DND-41 (cell line): ENCODE measurements around the gene VWA8.

Experiments
- ATAC-seq: fragments of 200-7000 bp; cut with Tn5 transposase; 3 replicates; pipeline ENCODE4 v1.9.1; 2021; ENCODE audit warnings: low read depth; ENCODE audit not compliant: insufficient read depth
- DNase-seq: peaks from one replicate; pipeline ENCODE4 v3.0.0-alpha.2; 2020
- H2AFZ ChIP-seq: 2 replicates; pipeline ENCODE4 v1.6.0; 2012; ENCODE audit warnings: low read depth, low read length
- H3K27ac ChIP-seq: 2 replicates; pipeline ENCODE4 v1.5.1; 2012; ENCODE audit warnings: low read length, inconsistent platforms
- H3K27me3 ChIP-seq: fragments of 200-600 bp; sonication (generic); 2 replicates; pipeline ENCODE4 v1.6.0; 2012; ENCODE audit warnings: low read length, mild to moderate bottlenecking, inconsistent platforms; ENCODE audit not compliant: insufficient read depth, poor library complexity
- H3K36me3 ChIP-seq: 2 replicates; pipeline ENCODE4 v1.5.1; 2012; ENCODE audit warnings: low read length, inconsistent platforms; ENCODE audit not compliant: insufficient read depth
- H3K4me1 ChIP-seq: 2 replicates; pipeline ENCODE4 v1.5.1; 2012; ENCODE audit warnings: mild to moderate bottlenecking, low read length; ENCODE audit not compliant: insufficient read depth
- H3K4me2 ChIP-seq: 2 replicates; pipeline ENCODE4 v1.6.0; 2012; ENCODE audit warnings: mild to moderate bottlenecking, moderate library complexity, low read length, inconsistent platforms; ENCODE audit not compliant: insufficient read depth
- H3K4me3 ChIP-seq, 2 experiments: fragments of 200-600 bp in 1 of 2; shearing (Covaris generic) in 1 of 2; 2 replicates each; pipeline ENCODE4 v1.5.1; 2012 to 2016; ENCODE audit warnings: inconsistent platforms in 2 of 2, low read length in 2 of 2, mild to moderate bottlenecking in 2 of 2, low read depth in 1 of 2, moderate library complexity in 1 of 2
- H3K79me2 ChIP-seq: 2 replicates; pipeline ENCODE4 v1.6.0; 2012; ENCODE audit warnings: low read length, inconsistent platforms; ENCODE audit not compliant: insufficient read depth
- H3K9ac ChIP-seq: 2 replicates; pipeline ENCODE4 v1.6.0; 2012; ENCODE audit warnings: low read depth, mild to moderate bottlenecking, inconsistent platforms, low read length, moderate library complexity
- H3K9me3 ChIP-seq: 2 replicates; pipeline ENCODE4 v1.5.1; 2012; ENCODE audit warnings: low read length, moderate library complexity, mild to moderate bottlenecking, inconsistent platforms; ENCODE audit not compliant: insufficient read depth, severe bottlenecking
- H4K20me1 ChIP-seq: 2 replicates; pipeline ENCODE4 v1.6.0; 2012; ENCODE audit warnings: low read length; ENCODE audit not compliant: insufficient read depth
- EZH2 ChIP-seq: IDR thresholded peaks from 3 replicates; pipeline ENCODE4 v1.6.1; 2012; ENCODE audit warnings: borderline replicate concordance, low read depth, mild to moderate bottlenecking, moderate library complexity, low read length, inconsistent platforms; ENCODE audit not compliant: severe bottlenecking
- TF ChIP-seq, protein P1 (sequence below): IDR thresholded peaks from 2 replicates; pipeline ENCODE4 v1.5.1; 2012; ENCODE audit warnings: borderline replicate concordance, low read length, moderate library complexity, mild to moderate bottlenecking; ENCODE audit not compliant: poor library complexity, severe bottlenecking; ENCODE audit errors: extremely low read depth

VWA8 gene

DNA sequence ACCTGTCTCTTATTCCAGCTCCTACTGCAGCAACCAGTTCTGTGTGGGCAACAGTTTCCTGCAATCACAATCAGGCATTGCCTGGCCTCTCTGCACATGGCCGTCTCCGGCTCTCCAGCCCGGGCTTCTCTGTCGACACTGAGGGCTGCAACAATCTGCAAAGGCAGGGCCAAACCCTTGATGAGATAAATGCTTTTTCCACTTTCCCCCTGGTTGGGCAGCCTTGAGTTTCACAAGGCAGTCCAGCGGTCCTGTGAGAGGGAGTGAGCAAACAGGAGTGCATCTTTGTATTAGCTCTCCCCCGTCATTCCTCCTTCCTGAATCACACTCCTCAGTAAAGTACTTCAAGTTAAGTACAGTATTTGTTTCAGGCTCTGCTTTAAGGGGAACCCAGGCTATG, 40.7 kb upstream of the VWA8 start:
- Histone ChIP-seq H2AFZ (no peak overlapping the region), H3K27ac (no peak overlapping the region), H3K9me3 (no peaks in the 10 kb centered on the region), H3K27me3 (no peaks in the 10 kb centered on the region), H3K4me3 (no peak overlapping the region), H3K4me2 (no peak overlapping the region), H4K20me1 (no peaks in the 10 kb centered on the region), H3K36me3 (no peaks in the 10 kb centered on the region), H3K79me2 (no peaks in the 10 kb centered on the region), H3K9ac (no peak overlapping the region), H3K4me1 (no peaks in the 10 kb centered on the region)
- no peak for ATAC-seq
- DNase-seq, result no peak
- TF ChIP-seq, protein P1, sequence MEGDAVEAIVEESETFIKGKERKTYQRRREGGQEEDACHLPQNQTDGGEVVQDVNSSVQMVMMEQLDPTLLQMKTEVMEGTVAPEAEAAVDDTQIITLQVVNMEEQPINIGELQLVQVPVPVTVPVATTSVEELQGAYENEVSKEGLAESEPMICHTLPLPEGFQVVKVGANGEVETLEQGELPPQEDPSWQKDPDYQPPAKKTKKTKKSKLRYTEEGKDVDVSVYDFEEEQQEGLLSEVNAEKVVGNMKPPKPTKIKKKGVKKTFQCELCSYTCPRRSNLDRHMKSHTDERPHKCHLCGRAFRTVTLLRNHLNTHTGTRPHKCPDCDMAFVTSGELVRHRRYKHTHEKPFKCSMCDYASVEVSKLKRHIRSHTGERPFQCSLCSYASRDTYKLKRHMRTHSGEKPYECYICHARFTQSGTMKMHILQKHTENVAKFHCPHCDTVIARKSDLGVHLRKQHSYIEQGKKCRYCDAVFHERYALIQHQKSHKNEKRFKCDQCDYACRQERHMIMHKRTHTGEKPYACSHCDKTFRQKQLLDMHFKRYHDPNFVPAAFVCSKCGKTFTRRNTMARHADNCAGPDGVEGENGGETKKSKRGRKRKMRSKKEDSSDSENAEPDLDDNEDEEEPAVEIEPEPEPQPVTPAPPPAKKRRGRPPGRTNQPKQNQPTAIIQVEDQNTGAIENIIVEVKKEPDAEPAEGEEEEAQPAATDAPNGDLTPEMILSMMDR, result no peak
- TF ChIP-seq EZH2, result no peak

DNA sequence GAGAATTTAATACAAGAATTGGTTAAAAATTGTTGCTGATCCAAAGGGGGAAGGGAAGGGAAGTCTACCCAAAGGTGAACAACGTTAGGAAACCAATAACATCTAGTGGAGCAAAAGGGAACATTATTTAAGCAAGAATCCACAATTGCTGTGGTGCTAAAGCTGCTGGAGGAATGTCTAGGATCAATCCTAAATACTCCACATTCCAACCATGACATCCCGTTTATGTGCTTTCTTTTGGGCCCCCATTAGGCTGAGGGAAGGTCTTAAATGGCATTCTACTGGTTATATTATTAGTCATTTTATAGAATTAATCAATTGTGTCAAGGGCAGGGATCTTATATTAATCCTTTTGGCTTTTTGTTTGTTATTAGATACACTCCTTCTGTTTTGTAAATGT, 39.9 kb upstream of the VWA8 start:
- no peaks in the 10 kb centered on the region for H3K27me3 ChIP-seq
- no peaks in the 10 kb centered on the region for H3K9me3 ChIP-seq
- no peak overlapping the region for H3K4me3 ChIP-seq
- H3K79me2 ChIP-seq, result no peaks in the 10 kb centered on the region
- TF ChIP-seq EZH2, result no peak
- TF ChIP-seq, protein P1, result no peak
- H3K4me1 ChIP-seq, result no peaks in the 10 kb centered on the region
- H3K9ac ChIP-seq, result no peak overlapping the region
- ATAC-seq (no peak), DNase-seq (no peak)
- no peaks in the 10 kb centered on the region for H4K20me1 ChIP-seq
- H3K27ac ChIP-seq, result no peak overlapping the region
- H3K36me3 ChIP-seq, result no peaks in the 10 kb centered on the region
- H3K4me2 ChIP-seq, result no peak overlapping the region
- no peak overlapping the region for H2AFZ ChIP-seq

DNA sequence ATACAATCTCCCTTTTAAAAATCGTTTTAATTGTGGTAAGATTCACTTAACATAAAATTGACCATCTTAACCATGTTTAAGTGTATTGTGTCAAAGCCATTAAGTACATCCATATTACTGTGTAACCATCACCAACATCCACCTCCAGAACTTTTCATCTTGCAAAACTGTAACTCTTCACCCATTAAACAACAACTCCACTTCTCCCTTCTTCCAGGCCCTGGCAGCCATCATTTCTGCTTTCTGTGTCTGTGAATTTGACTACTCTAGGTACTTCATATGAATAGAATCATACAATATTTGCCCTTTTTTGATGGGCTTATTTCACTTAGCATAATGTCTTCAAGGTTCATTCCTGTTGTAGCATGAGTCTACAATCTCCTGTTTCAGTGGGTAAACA, 36.5 kb upstream of the VWA8 start:
- no peak overlapping the region for H3K27ac ChIP-seq
- DNase-seq (no peak), ATAC-seq (no peak)
- no peak overlapping the region for H3K4me2 ChIP-seq
- no peaks in the 10 kb centered on the region for H3K9me3 ChIP-seq
- H3K9ac ChIP-seq, result no peak overlapping the region
- TF ChIP-seq EZH2, result no peak
- TF ChIP-seq, protein P1, result no peak
- H2AFZ ChIP-seq, result no peak overlapping the region
- no peaks in the 10 kb centered on the region for H4K20me1 ChIP-seq
- H3K4me1 ChIP-seq, result no peaks in the 10 kb centered on the region
- no peaks in the 10 kb centered on the region for H3K36me3 ChIP-seq
- no peak overlapping the region for H3K4me3 ChIP-seq
- no peaks in the 10 kb centered on the region for H3K27me3 ChIP-seq
- no peaks in the 10 kb centered on the region for H3K79me2 ChIP-seq

DNA sequence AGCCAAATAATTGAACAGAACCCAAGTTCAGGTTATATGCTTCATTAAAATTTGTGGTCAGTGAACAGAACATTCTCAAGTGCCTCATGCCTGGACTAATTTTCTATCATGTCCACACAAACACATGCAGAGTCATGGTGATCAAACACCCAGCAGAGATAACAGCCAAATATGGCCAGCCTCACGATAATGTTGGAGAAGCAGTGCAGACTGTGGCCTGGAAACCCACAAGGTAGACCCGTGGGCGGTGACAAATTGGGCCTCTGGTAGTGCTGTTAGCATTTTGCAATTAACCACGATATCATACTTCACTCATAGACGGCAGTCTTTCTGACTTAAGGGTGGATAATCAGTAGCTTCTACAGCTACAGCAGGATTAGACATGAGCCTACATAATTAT, 35.0 kb upstream of the VWA8 start:
- H3K4me3 ChIP-seq, result no peak overlapping the region
- H3K27ac ChIP-seq, result no peak overlapping the region
- H3K27me3 ChIP-seq, result no peaks in the 10 kb centered on the region
- peak; percentile 22 for DNase-seq
- no peaks in the 10 kb centered on the region for H3K4me1 ChIP-seq
- no peaks in the 10 kb centered on the region for H3K79me2 ChIP-seq
- H3K4me2 ChIP-seq, result no peak overlapping the region
- H3K9ac ChIP-seq, result no peak overlapping the region
- no peaks in the 10 kb centered on the region for H4K20me1 ChIP-seq
- TF ChIP-seq, protein P1, result no peak
- no peak for TF ChIP-seq EZH2
- no peaks in the 10 kb centered on the region for H3K9me3 ChIP-seq
- no peaks in the 10 kb centered on the region for H3K36me3 ChIP-seq
- no peak overlapping the region for H2AFZ ChIP-seq
- peak; percentile 66 for ATAC-seq
